CD4-positive, alpha-beta memory T cell (primary cell): Measurements from ENCODE around the gene SIPA1L3. TPM values are rescaled to one million over a fixed set of nuclear protein-coding genes. Genes with fewer than 3 reads are reported as not detected.
A peak's percentile ranks its signal among the peaks of the same experiment; 100 is the strongest.

ENCODE experiments used
- CTCF ChIA-PET: fragments of 350-600 bp; sonication (Branson Sonifier 250); formaldehyde crosslinking; loops from one replicate; lab custom pipeline; 2021; ENCODE audit warnings: inconsistent platforms; ENCODE audit not compliant: partially characterized antibody; lab: Charles Lee
- POLR2A ChIA-PET: fragments of 350-600 bp; sonication (Branson Sonifier 250); formaldehyde crosslinking; loops from one replicate; lab custom pipeline; 2021; ENCODE audit not compliant: partially characterized antibody; lab: Charles Lee
- DNase-seq, 5 donors: peaks; one replicate each; pipeline versions ENCODE4 v3.0.0 to v3.0.0-alpha.2; 2020 to 2022; ENCODE audit warnings: mixed read lengths in 1 of 5
- H3K27ac ChIP-seq: one replicate; pipeline ENCODE4 v1.7.0; 2013; ENCODE audit warnings: low read depth, low read length
- H3K27me3 ChIP-seq: 2 replicates; pipeline ENCODE4 v1.7.0; 2013; ENCODE audit warnings: mild to moderate bottlenecking, low read length, moderate library complexity; ENCODE audit not compliant: insufficient read depth
- H3K36me3 ChIP-seq: 2 replicates; pipeline ENCODE4 v1.7.0; 2013; ENCODE audit warnings: mild to moderate bottlenecking, low read length, moderate library complexity; ENCODE audit not compliant: insufficient read depth
- H3K4me1 ChIP-seq: 2 replicates; pipeline ENCODE4 v1.7.0; 2013; ENCODE audit warnings: mild to moderate bottlenecking, low read length, moderate library complexity; ENCODE audit not compliant: insufficient read depth
- H3K4me3 ChIP-seq, 2 donors: one replicate each; pipeline ENCODE4 v1.7.0; 2013; ENCODE audit warnings: low read length in 2 of 2, mild to moderate bottlenecking in 1 of 2
- H3K9me3 ChIP-seq, 2 donors: one replicate each; pipeline ENCODE4 v1.7.0; 2013; ENCODE audit warnings: low read length in 2 of 2, control low read depth in 1 of 2; ENCODE audit not compliant: control insufficient read depth in 1 of 2
- H3K27ac Mint-ChIP-seq, 7 donors: one replicate each; pipeline ENCODE4 v1.8.0; 2020 to 2021; ENCODE audit warnings: mixed read lengths in 7 of 7, mild to moderate bottlenecking in 6 of 7, inconsistent platforms in 3 of 7, moderate library complexity in 3 of 7
- H3K27me3 Mint-ChIP-seq, 2 donors: one replicate each; pipeline ENCODE4 v1.8.0; 2020 to 2021; ENCODE audit warnings: mixed read lengths in 2 of 2
- H3K36me3 Mint-ChIP-seq, 2 donors: one replicate each; pipeline ENCODE4 v1.8.0; 2020 to 2021; ENCODE audit warnings: mixed read lengths in 2 of 2, inconsistent platforms in 1 of 2, mild to moderate bottlenecking in 1 of 2
- H3K4me1 Mint-ChIP-seq, 4 donors: one replicate each; pipeline ENCODE4 v1.8.0; 2020 to 2021; ENCODE audit warnings: mixed read lengths in 4 of 4, mild to moderate bottlenecking in 1 of 4
- H3K4me3 Mint-ChIP-seq, 8 donors: one replicate each; pipeline ENCODE4 v1.8.0; 2020 to 2021; ENCODE audit warnings: mixed read lengths in 8 of 8, mild to moderate bottlenecking in 7 of 8, moderate library complexity in 6 of 8, inconsistent platforms in 3 of 8
- H3K9me3 Mint-ChIP-seq, 8 donors: one replicate each; pipeline ENCODE4 v1.8.0; 2020 to 2021; ENCODE audit warnings: mixed read lengths in 8 of 8, mild to moderate bottlenecking in 5 of 8, inconsistent platforms in 3 of 8, moderate library complexity in 1 of 8
- intact Hi-C: fragments of 100-400 bp; cut with micrococcal nuclease; formaldehyde crosslinking; loops from one replicate; pipeline ENCODE4 v1.15.1; 2023
- polyA plus RNA-seq, 2 donors: library from polyadenylated mRNA; unstranded; fragments of 300-500 nt; fragmentation: Illumina TruSeq; gene quantifications; one replicate each; pipeline ENCODE4 v1.2.3, GENCODE V29; 2021
- total RNA-seq, 2 experiments: library from RNA; stranded (reverse); gene quantifications; one replicate each; pipeline ENCODE4 v1.2.3, GENCODE V29; 2021

Gene SIPA1L3
- total and polyA plus RNA-seq, 4 experiments from 2014 or later, result 0.39 to 35.0 (median 17.8) TPM

GRCh38 chr19:37991176-37991835 is 84.3 kb downstream of the SIPA1L3 start:
- Histone ChIP-seq H3K27me3 (no peaks in the 10 kb centered on the region), H3K27ac (no peak overlapping the region), H3K36me3 (no peaks in the 10 kb centered on the region), H3K9me3 (no peaks in the 10 kb centered on the region), H3K4me1 (no peaks in the 10 kb centered on the region), H3K4me3 (no peak overlapping the region)
- H3K9me3 Mint-ChIP-seq, result no peaks in the 10 kb centered on the region
- POLR2A ChIA-PET, result no interaction called here
- DNase-seq, result no peak
- H3K27me3 Mint-ChIP-seq, result no peaks in the 10 kb centered on the region
- CTCF ChIA-PET, result no interaction called here
- no peak overlapping the region for H3K27ac Mint-ChIP-seq
- H3K36me3 Mint-ChIP-seq, result peaks cover 0 to 7% of the 10 kb centered on the region in 2 donors
- intact Hi-C loops, result no loop called here
- no peak overlapping the region for H3K4me3 Mint-ChIP-seq
- peaks cover 3 to 12% (median 6%) of the 10 kb centered on the region in 4 donors for H3K4me1 Mint-ChIP-seq

GRCh38 chr19:37991841-37992248 is 84.8 kb downstream of the SIPA1L3 start:
- POLR2A ChIA-PET, result no interaction called here
- no peaks in the 10 kb centered on the region for H3K27me3 Mint-ChIP-seq

DNA sequence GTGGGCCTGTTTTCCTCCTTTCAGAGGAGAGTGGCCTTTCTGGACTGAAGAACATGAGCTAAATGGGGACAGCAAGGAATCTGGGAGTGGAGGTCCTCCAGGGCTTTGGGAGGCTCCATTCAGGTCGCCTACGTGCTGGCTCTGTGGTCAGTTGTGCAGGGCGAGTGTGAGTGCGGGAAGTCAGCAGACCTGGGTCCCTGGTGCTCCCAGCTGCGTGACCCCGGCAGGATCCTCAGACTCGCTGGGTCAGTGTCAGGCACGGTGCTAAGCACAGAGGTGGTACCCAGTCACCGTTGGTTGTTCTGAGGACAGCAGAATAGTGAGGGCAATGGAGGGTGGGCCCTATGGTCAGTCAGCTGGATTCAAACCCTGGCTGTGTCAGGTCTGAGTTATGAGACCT is 85.8 kb downstream of the SIPA1L3 start:
- no peak overlapping the region for H3K4me3 ChIP-seq
- H3K27ac Mint-ChIP-seq, result no peak overlapping the region
- H3K27me3 Mint-ChIP-seq, result no peaks in the 10 kb centered on the region
- H3K4me1 ChIP-seq, result no peaks in the 10 kb centered on the region
- no peaks in the 10 kb centered on the region for H3K36me3 ChIP-seq
- H3K9me3 ChIP-seq, result no peaks in the 10 kb centered on the region
- ChIA-PET CTCF (no interaction called here), POLR2A (no interaction called here)
- peaks cover 2 to 7% (median 3%) of the 10 kb centered on the region in 4 donors for H3K4me1 Mint-ChIP-seq
- H3K36me3 Mint-ChIP-seq, result peaks cover 0 to 7% of the 10 kb centered on the region in 2 donors
- no peak overlapping the region for H3K27ac ChIP-seq
- DNase-seq, result no peak
- H3K27me3 ChIP-seq, result no peaks in the 10 kb centered on the region
- no peak overlapping the region for H3K4me3 Mint-ChIP-seq
- no peaks in the 10 kb centered on the region for H3K9me3 Mint-ChIP-seq
- intact Hi-C loops, result no loop called here

More at GRCh38 chr19:37991841-37992248, 84.8 kb downstream of the SIPA1L3 start:
- no peaks in the 10 kb centered on the region for H3K9me3 ChIP-seq
- intact Hi-C loops, result no loop called here
- CTCF ChIA-PET, result no interaction called here
- H3K27me3 ChIP-seq, result no peaks in the 10 kb centered on the region
- no peak overlapping the region for H3K27ac ChIP-seq
- H3K36me3 ChIP-seq, result no peaks in the 10 kb centered on the region
- no peak overlapping the region for H3K4me3 ChIP-seq
- DNase-seq, result no peak
- H3K27ac Mint-ChIP-seq, result no peak overlapping the region
- H3K4me1 ChIP-seq, result no peaks in the 10 kb centered on the region
- H3K4me3 Mint-ChIP-seq, result no peak overlapping the region
- peaks cover 0 to 7% of the 10 kb centered on the region in 2 donors for H3K36me3 Mint-ChIP-seq
- H3K9me3 Mint-ChIP-seq, result no peaks in the 10 kb centered on the region
- H3K4me1 Mint-ChIP-seq, result peaks cover 2 to 7% (median 3%) of the 10 kb centered on the region in 4 donors

DNA sequence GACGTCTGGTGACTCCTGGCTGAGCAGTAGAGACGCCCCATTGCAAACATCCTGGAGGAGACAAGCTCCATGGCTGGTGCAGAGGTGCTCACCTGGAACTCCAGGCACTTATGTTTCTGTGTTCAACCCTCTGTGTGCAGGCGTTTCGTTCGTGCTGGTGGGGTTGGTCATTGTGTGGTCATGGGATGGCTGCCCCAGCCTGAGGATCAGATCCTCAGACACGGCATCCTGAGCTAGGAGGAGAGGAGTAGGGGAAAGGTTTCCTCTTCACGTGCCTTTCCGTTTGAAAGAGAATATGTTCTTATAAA is 87.8 kb downstream of the SIPA1L3 start:
- H3K27ac Mint-ChIP-seq, result peak overlapping the region in 1 of 7 donors; percentile 25
- POLR2A ChIA-PET, result no interaction called here
- Histone ChIP-seq H3K9me3 (no peaks in the 10 kb centered on the region), H3K27me3 (no peaks in the 10 kb centered on the region), H3K4me1 (no peaks in the 10 kb centered on the region), H3K36me3 (no peaks in the 10 kb centered on the region), H3K27ac (no peak overlapping the region), H3K4me3 (no peak overlapping the region)
- peaks cover 0 to 4% (median 2%) of the 10 kb centered on the region in 4 donors for H3K4me1 Mint-ChIP-seq
- CTCF ChIA-PET, result interaction anchor here (1.8 kb wide), 1 partner anchor 100 kb away, joined by 4 read pairs; no protein-coding TSS in a partner anchor
- no peak for DNase-seq
- intact Hi-C loops, result no loop called here
- no peaks in the 10 kb centered on the region for H3K9me3 Mint-ChIP-seq
- peaks cover 0 to 4% of the 10 kb centered on the region in 2 donors for H3K36me3 Mint-ChIP-seq
- no peak overlapping the region for H3K4me3 Mint-ChIP-seq
- no peaks in the 10 kb centered on the region for H3K27me3 Mint-ChIP-seq

- peak overlapping the region in 1 of 7 donors; percentile 59 for H3K27ac Mint-ChIP-seq
- no peaks in the 10 kb centered on the region for H3K9me3 Mint-ChIP-seq
- Histone ChIP-seq H3K4me1 (no peaks in the 10 kb centered on the region), H3K9me3 (no peaks in the 10 kb centered on the region), H3K27ac (no peak overlapping the region), H3K27me3 (no peaks in the 10 kb centered on the region), H3K36me3 (no peaks in the 10 kb centered on the region), H3K4me3 (no peak overlapping the region)
- H3K4me3 Mint-ChIP-seq, result no peak overlapping the region
- CTCF ChIA-PET, result no interaction called here
- H3K4me1 Mint-ChIP-seq, result peaks cover 0 to 4% (median 2%) of the 10 kb centered on the region in 4 donors
- POLR2A ChIA-PET, result no interaction called here
- no peak for DNase-seq
- intact Hi-C loops, result no loop called here
- no peaks in the 10 kb centered on the region for H3K27me3 Mint-ChIP-seq
- peaks cover 0 to 4% of the 10 kb centered on the region in 2 donors for H3K36me3 Mint-ChIP-seq
Observed at GRCh38 chr19:37995346-37995745, 88.3 kb downstream of the SIPA1L3 start.

- ChIA-PET CTCF (interaction anchor here (0.6 kb wide), 1 partner anchor 61 kb away, joined by 3 read pairs; no protein-coding TSS in a partner anchor), POLR2A (no interaction called here)
- Histone ChIP-seq H3K36me3 (no peaks in the 10 kb centered on the region), H3K4me3 (no peak overlapping the region), H3K4me1 (peaks cover 6% of the 10 kb centered on the region), H3K27ac (no peak overlapping the region), H3K9me3 (no peaks in the 10 kb centered on the region), H3K27me3 (no peaks in the 10 kb centered on the region)
- no peak overlapping the region for H3K4me3 Mint-ChIP-seq
- no peak overlapping the region for H3K27ac Mint-ChIP-seq
- no peak for DNase-seq
- H3K27me3 Mint-ChIP-seq, result no peaks in the 10 kb centered on the region
- peaks cover 3 to 10% (median 7%) of the 10 kb centered on the region in 4 donors for H3K4me1 Mint-ChIP-seq
- H3K9me3 Mint-ChIP-seq, result no peaks in the 10 kb centered on the region
- intact Hi-C loops, result no loop called here
- peaks cover 0 to 4% of the 10 kb centered on the region in 2 donors for H3K36me3 Mint-ChIP-seq
Observed at GRCh38 chr19:37997911-37998344, 90.9 kb downstream of the SIPA1L3 start.

DNA sequence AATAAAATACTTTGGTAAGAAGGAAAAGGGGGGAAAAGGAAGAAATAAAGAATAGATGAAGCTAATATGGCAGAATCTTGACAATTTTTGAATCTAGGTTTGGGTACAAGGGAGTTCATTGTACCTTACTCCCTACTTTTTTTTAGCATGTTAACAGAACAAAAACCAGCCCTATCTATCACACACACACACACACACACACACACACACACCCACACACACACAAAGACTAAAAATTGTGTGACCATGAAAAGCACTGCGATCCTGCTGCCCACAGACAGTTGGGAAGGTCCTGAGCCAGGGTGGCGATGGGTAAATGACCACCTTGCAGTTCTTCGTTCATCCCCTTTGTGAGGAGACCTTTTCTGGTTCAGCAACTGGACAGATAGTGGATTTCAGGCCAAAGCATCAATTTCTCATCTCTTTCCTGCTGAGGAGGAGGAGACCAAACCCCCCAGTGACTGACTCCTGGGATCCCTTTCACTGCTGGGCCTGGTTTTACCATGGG is 91.8 kb downstream of the SIPA1L3 start:
- Mint-ChIP-seq H3K4me3 (no peak overlapping the region), H3K9me3 (no peaks in the 10 kb centered on the region), H3K27me3 (no peaks in the 10 kb centered on the region), H3K36me3 (peaks cover 0 to 4% of the 10 kb centered on the region in 2 donors), H3K27ac (no peak overlapping the region), H3K4me1 (peaks cover 3 to 10% (median 7%) of the 10 kb centered on the region in 4 donors)
- no peak for DNase-seq
- H3K36me3 ChIP-seq, result no peaks in the 10 kb centered on the region
- no peak overlapping the region for H3K4me3 ChIP-seq
- peaks cover 15% of the 10 kb centered on the region for H3K4me1 ChIP-seq
- CTCF ChIA-PET, result interaction anchor here (0.6 kb wide), 1 partner anchor 93 kb away, joined by 3 read pairs; the partner anchor contains the start of gene WDR87
- no peak overlapping the region for H3K27ac ChIP-seq
- POLR2A ChIA-PET, result no interaction called here
- H3K27me3 ChIP-seq, result no peaks in the 10 kb centered on the region
- intact Hi-C loops, result no loop called here
- no peaks in the 10 kb centered on the region for H3K9me3 ChIP-seq
